BJ (cell line): ENCODE measurements around the gene DPEP2. TPM values are rescaled to one million over a fixed set of nuclear protein-coding genes. Genes with fewer than 3 reads are reported as not detected.

ENCODE experiments used
- CTCF ChIA-PET: fragments of 350-600 bp; formaldehyde crosslinking; extraction: SDS; loops from one replicate; lab custom pipeline; 2021; ENCODE audit warnings: antibody characterized with exemption, inconsistent platforms; lab: Yijun Ruan, JAX
- POLR2A ChIA-PET: fragments of 300-600 bp; sonication (Branson Sonifier 250); formaldehyde crosslinking; extraction: SDS; loops from one replicate; lab custom pipeline; 2021; ENCODE audit warnings: antibody characterized with exemption; lab: Charles Lee
- DNase-seq: peaks from one replicate; pipeline ENCODE4 v3.0.0-alpha.2; 2011; ENCODE audit warnings: low read depth
- H3K27me3 ChIP-seq: 2 replicates; pipeline ENCODE4 v1.6.0; 2011; ENCODE audit warnings: low read length; ENCODE audit not compliant: control insufficient read depth, insufficient read depth
- H3K36me3 ChIP-seq: 2 replicates; pipeline ENCODE4 v1.5.1; 2011; ENCODE audit warnings: low read length; ENCODE audit not compliant: control insufficient read depth, insufficient read depth
- H3K4me3 ChIP-seq: 2 replicates; pipeline ENCODE4 v1.5.1; 2011; ENCODE audit warnings: low read depth, mild to moderate bottlenecking, control low read depth, low read length
- CTCF ChIP-seq: IDR thresholded peaks from 2 replicates; pipeline ENCODE4 v1.5.1; 2011; ENCODE audit warnings: low read depth, mild to moderate bottlenecking, control low read depth, inconsistent platforms, low read length, moderate library complexity; ENCODE audit not compliant: insufficient read depth
- polyA plus RNA-seq: library from polyadenylated mRNA; depleted of rRNA; stranded (reverse); fragments of >200 nt; gene quantifications from 2 replicates; pipeline ENCODE4 v1.2.3, GENCODE V29; 2011

DPEP2 gene
- polyA plus RNA-seq, 1 experiment: 0.25 TPM

- ChIA-PET POLR2A (no interaction called here), CTCF (interaction anchor here (0.6 to 2.8 kb wide), 2 partner anchors 72 to 152 kb away, joined by 3 to 15 read pairs; no protein-coding TSS in a partner anchor)
- TF ChIP-seq CTCF: peak; percentile 10; the same call in 1 of the 2 replicates
- peaks cover 4% of the 10 kb centered on the region for H3K36me3 ChIP-seq
- H3K27me3 ChIP-seq: no peaks in the 10 kb centered on the region
- H3K4me3 ChIP-seq: peak within 1 kb of the TSS; percentile 80
- DNase-seq: peak; percentile 18
Observed at GRCh38 chr16:67968400-67969253, 30.7 kb downstream of the DPEP2 start, which contains the start of gene SLC12A4. Gene SLC12A4, minus strand, starts transcription at chr16:67968637. Its CDS starts 84 bp downstream, at chr16:67968553.

GRCh38 chr16:67967958-67968399 lies 31.3 kb downstream of the DPEP2 start:
- TF ChIP-seq CTCF: no peak
- ChIA-PET POLR2A (no interaction called here), CTCF (interaction anchor here (0.6 to 2.8 kb wide), 2 partner anchors 73 to 151 kb away, joined by 3 to 15 read pairs; no protein-coding TSS in a partner anchor)
- Histone ChIP-seq H3K4me3 (peak overlapping the region; percentile 80), H3K27me3 (no peaks in the 10 kb centered on the region), H3K36me3 (peaks cover 10% of the 10 kb centered on the region)
- no peak for DNase-seq

GRCh38 chr16:67967183-67967957 lies 31.9 kb downstream of the DPEP2 start:
- ChIA-PET CTCF (interaction anchor here (1.3 to 2.8 kb wide), 3 partner anchors 25 to 73 kb away, joined by 5 to 15 read pairs (median 9); partner anchors contain the start of gene PSMB10), POLR2A (interaction anchor here (0.6 to 1.0 kb wide), 2 partner anchors 31 to 133 kb away, joined by 3 to 4 read pairs; partner anchors contain the start of gene PSMB10)
- peaks cover 15% of the 10 kb centered on the region for H3K36me3 ChIP-seq
- H3K4me3 ChIP-seq: peak overlapping the region; percentile 80
- no peaks in the 10 kb centered on the region for H3K27me3 ChIP-seq
- TF ChIP-seq CTCF: no peak
- no peak for DNase-seq

GRCh38 chr16:67966549-67967182 lies 32.6 kb downstream of the DPEP2 start:
- POLR2A ChIA-PET: interaction anchor here (0.6 to 1.0 kb wide), 3 partner anchors 30 to 132 kb away, joined by 3 to 4 read pairs (median 4); partner anchors contain the start of gene PSMB10
- no peak for TF ChIP-seq CTCF
- no peak for DNase-seq
- CTCF ChIA-PET: interaction anchor here (1.3 to 2.8 kb wide), 5 partner anchors 24 to 83 kb away, joined by 3 to 15 read pairs (median 5); partner anchors contain the start of gene PSMB10
- H3K4me3 ChIP-seq: peak overlapping the region; percentile 80
- no peaks in the 10 kb centered on the region for H3K27me3 ChIP-seq
- H3K36me3 ChIP-seq: peaks cover 22% of the 10 kb centered on the region
